ENCODE measurements around the gene SFTA2.
A peak's percentile ranks its signal among the peaks of the same experiment; 100 is the strongest.

The SFTA2 gene

DNA sequence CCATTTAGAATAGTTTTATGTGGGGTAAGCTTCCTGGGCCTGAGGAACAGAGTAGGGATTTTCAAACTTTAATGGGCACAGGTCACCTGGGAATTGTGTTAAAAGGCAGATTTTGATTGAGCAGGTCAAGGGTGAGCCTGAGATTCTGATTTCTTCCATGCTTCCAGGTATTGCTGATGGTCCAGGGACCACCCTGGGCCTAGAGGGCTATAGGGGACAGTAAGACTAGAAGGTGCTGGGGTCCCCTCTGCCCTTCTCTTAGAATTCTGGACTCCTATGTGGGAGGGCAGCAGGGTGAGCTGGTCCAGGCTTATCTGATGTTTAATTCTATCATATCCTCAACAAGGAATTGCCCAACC, 45.1 kb downstream of the SFTA2 start:
- H3K4me3 ChIP-seq (ENCODE audit: low read length), result peak overlapping the region; percentile 80
- TF ChIP-seq, protein P1, sequence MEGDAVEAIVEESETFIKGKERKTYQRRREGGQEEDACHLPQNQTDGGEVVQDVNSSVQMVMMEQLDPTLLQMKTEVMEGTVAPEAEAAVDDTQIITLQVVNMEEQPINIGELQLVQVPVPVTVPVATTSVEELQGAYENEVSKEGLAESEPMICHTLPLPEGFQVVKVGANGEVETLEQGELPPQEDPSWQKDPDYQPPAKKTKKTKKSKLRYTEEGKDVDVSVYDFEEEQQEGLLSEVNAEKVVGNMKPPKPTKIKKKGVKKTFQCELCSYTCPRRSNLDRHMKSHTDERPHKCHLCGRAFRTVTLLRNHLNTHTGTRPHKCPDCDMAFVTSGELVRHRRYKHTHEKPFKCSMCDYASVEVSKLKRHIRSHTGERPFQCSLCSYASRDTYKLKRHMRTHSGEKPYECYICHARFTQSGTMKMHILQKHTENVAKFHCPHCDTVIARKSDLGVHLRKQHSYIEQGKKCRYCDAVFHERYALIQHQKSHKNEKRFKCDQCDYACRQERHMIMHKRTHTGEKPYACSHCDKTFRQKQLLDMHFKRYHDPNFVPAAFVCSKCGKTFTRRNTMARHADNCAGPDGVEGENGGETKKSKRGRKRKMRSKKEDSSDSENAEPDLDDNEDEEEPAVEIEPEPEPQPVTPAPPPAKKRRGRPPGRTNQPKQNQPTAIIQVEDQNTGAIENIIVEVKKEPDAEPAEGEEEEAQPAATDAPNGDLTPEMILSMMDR (IDR thresholded peaks at IDR 0.05; ENCODE audit: insufficient read depth, low read depth, low read length, missing control alignments), result no peak
- DNase-seq (ENCODE audit: low read depth), result no peak

DNA sequence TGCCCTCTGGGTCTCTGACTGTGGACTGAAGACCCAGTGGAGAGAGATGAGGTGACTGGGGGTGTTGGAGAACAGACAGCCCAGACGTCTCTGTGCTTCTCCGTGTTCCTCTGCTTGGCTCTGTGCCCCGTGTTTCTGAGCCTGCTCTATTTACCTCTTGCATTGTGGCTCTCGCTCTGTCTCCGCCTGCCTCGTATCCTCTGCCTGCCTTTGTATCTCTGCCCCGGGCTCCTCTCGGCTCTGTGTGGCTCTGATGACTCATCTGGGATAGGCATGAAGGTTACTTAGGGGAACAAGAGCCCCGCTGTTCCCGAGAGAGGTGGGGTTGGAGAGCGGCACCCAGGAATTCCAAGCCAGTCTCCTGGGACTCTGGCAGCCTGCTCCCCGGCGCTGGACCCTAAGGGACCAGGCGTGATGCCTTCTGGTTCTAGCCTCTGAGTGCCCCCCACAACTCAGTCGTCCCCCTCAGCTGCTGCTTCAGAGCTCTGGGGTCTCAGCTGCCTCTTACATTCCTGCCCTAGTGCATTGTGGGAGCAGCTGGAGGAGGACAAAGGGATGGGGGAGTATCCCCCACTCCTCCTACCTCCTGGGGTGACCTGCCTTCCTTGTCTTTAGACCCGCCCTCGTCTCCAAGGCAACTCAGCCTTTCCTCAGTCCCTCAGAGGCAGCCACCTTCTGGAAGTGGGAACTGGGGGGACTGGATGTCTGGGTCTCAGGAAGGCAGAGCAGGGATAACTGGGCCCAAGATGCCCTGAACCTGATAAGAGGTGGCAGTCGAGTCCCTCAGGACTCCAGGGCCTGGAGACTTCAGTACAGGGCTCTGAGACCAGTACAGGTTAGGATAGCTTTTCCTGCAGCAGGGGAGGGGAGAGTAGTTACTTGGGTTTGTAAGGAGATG, 45.7 kb downstream of the SFTA2 start:
- peak overlapping the region; percentile 80 for H3K4me3 ChIP-seq (ENCODE audit: low read length)
- TF ChIP-seq, protein P1 (IDR thresholded peaks at IDR 0.05; ENCODE audit: insufficient read depth, low read depth, low read length, missing control alignments), result no peak
- DNase-seq (ENCODE audit: low read depth), result peak; percentile 95

DNA sequence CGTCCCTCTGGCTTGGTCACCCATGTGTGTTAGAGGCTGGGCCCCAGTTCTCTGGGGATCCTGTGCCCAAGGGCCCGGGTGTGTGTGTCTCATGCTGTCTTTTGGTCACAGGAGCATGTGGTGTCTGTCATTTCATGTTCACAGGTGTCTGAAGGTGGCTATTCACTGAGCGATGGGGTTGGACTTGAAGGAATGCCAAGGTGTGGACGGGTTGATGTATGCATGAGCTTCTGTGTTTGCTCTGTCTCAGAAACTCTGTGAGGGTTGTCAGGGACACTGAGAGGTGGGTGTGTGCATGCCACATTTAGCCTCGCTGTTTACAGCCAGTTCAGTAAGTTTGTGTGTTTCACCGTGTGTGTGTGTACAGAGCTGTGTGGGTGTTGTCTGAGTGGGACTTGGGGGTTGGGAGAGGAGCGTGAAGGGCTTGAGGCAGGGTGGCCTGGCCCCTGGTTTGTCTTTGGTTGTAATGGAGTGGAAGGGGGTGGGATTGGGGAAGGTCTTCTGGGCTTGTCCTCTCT, 46.4 kb downstream of the SFTA2 start:
- TF ChIP-seq, protein P1 (IDR thresholded peaks at IDR 0.05; ENCODE audit: insufficient read depth, low read depth, low read length, missing control alignments), result no peak
- DNase-seq (ENCODE audit: low read depth), result peak; percentile 78
- peak overlapping the region; percentile 80 for H3K4me3 ChIP-seq (ENCODE audit: low read length)

DNA sequence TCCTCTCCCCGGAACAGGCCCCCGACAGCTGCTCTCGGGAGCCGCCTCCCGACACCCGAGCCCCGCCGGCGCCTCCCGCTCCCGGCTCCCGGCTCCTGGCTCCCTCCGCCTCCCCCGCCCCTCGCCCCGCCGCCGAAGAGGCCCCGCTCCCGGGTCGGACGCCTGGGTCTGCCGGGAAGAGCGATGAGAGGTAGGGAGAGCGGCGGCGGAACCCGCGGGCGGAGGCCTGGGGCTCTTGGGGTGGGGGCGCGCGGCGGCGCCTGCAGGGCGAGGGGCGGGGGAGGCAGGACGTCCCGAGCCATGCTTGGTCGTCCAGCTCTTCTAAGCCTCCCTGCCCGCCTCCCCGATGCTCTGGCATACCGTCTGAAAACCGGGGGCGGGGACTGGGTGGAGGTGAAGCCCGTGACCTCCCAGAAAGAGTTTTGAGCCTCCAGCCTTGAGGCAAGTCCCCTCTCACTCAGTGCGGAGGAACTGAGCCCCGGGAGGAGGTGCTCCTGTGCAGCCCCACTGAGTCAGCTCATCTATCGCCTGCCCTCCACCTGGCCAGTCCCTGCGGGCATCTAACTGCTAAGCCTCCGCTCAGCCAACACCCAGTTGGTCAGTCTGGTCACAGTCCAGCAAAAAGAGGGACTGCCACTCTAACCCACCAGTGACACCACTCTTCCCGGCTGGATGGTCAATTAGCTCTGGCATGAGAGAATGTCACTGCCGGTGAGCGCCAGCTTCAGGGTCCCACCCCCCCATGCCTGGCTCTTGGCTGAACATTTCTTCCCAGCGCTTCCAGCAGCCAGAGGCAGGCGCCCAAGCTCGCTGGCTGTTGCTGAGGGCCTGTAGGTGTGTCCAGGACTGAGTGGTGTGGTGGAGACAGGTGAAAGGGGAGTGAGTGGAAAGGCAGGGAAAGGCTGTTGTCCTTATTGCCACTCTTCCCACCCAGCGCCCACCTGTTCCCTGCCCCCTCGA, 47.2 kb downstream of the SFTA2 start:
- peak overlapping the region; percentile 80 for H3K4me3 ChIP-seq (ENCODE audit: low read length)
- peak; percentile 65 for DNase-seq (ENCODE audit: low read depth)
- TF ChIP-seq, protein P1 (IDR thresholded peaks at IDR 0.05; ENCODE audit: insufficient read depth, low read depth, low read length, missing control alignments), result no peak

DNA sequence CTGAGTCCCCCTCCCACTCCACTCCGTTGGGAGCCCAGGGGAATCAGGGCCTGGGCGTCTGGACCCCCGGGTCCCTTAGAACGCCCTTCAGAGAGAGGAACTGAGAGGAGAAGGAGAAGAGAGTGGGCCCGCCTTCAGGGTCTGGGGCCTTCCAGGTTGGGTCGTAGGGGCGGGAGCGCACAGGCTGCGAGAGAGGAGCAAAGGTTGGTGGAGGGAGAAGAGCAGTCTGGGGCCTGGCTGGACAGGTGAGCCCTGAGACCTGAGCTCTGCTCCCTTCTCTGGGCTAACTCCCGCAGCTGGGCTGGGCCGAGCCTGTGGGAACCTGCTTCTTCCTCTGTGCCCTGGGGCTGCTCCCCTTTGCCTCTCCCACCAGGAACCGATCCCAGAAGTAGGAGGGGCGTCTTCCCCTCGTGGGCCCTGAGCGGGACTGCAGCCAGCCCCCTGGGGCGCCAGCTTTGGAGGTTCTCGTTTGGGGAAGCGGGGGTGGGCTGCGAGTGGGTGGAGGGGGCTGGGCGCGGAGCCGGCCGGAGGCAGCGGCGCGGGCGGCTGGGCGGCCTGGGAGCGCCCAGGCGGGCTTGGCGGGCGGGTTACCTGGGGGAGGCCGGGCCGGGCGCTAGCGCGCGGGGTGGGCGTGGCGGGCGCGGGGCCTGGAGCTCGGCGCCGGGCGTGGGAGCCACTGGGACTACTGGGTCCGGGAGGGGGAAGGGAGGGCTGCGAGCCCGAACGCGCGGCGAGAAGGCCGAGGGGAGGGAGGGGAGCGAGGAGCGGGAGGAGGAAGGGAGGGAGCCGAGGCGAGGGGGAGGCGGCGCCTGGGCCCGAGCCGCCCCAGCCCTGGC, 48.1 kb downstream of the SFTA2 start, which contains the start of gene DDR1:
DDR1 (plus strand) TSS at position 835 of the 836 bp plus-strand sequence. CDS start 4,211 bp downstream, outside the sequence.
- peak; percentile 88 for DNase-seq (ENCODE audit: low read depth)
- TF ChIP-seq, protein P1 (IDR thresholded peaks at IDR 0.05; ENCODE audit: insufficient read depth, low read depth, low read length, missing control alignments), result no peak
- H3K4me3 ChIP-seq (ENCODE audit: low read length), result peak within 1 kb of the TSS; percentile 98

Measured in epithelial cell of esophagus (primary cell).